Activated CD4-positive, alpha-beta T cell treated with anti-CD3 and anti-CD28 coated beads, Interleukin-2, amount 50 U/mL, for 16 hours (primary cell): ENCODE results near the gene BBOF1.
A peak's percentile ranks its signal among the peaks of the same experiment; 100 is the strongest.
"Not testable (repeated sequence)": the region's sequence is repeated elsewhere in the genome, so short reads cannot be mapped to it uniquely, and the experiment has no call there.

ENCODE experiments used
- DNase-seq: peaks from one replicate; pipeline ENCODE4 v3.0.0-alpha.2; 2020

Gene BBOF1, protein sequence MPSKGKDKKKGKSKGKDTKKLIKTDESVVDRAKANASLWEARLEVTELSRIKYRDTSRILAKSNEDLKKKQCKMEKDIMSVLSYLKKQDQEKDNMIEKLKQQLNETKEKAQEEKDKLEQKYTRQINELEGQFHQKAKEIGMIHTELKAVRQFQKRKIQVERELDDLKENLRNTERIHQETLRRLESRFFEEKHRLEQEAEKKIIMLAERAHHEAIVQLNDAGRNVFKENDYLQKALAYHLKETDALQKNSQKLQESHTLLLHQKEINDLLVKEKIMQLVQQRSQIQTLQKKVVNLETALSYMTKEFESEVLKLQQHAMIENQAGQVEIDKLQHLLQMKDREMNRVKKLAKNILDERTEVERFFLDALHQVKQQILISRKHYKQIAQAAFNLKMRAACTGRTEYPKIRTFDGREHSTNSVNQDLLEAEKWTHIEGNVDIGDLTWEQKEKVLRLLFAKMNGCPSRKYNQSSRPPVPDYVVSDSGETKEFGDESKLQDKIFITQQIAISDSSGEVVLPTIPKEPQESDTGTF

DNA sequence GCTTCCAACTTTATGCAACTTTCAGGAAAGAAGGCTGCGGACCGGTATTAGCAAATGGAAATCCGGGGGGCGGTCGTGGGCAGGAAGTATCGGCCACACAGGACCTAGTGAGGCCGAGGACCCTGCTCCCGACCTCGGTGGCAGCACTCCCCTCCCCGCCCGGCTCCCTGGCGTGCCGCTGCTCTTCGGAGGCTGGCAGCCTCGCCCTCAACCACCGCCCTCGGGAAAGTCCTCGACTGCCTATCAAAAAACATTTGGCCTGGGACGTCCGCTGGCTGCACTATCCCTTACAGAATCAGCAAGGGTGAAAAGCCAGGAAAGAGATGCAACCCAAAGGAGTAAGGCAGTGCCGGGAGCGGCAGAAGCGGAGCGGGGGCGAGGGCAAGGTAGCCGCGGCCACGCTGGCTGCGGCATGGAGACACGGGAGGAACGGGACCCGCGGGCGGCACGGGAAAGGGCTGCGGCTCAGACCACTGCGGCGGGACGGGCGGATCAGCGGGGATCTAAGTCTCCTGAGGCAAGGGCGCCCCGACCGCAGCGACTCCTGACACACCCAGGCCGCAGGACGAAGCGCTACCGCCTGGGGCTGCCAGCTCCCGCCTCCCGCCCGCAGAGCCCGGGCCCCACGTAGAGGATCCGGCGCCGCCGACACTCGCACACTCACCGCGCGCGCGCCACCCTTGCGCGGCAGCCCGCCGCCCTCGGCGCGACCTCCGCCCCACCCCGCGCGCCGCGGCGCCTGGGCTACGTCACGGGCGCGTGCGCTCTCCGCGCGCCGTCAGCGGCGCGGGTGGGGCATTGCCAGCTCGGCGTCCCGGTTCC lies at the start of gene BBOF1, which contains the start of gene ENTPD5:
TSS of gene BBOF1 (plus strand) at position 764 of the 822 bp plus-strand sequence. CDS start 130 bp downstream, outside the sequence.
TSS of gene ENTPD5 (minus strand) at position 703 of the 822 bp plus-strand sequence. CDS start 31,186 bp downstream, outside the sequence.
- peak; percentile 83 for DNase-seq

DNA sequence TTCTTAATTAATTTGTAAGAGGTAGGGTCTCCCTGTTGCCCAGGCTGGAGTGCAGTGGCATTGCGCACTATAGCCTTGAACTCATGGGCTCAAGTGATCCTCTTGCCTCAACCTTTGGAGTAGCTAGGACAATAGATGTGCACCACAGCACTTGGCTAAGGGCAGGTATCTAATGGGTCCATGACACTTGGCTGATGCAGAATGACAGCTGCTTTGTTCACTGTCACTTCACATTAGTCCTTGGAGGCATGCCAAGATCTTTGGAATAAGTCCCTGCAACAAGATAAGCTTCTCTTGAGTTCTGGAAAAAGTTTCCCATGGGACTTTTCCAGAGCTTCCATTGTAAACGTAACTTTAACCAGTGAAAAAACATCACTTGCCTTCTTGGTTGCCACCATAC lies 45.7 kb upstream of the BBOF1 start:
- no peak for DNase-seq

DNA sequence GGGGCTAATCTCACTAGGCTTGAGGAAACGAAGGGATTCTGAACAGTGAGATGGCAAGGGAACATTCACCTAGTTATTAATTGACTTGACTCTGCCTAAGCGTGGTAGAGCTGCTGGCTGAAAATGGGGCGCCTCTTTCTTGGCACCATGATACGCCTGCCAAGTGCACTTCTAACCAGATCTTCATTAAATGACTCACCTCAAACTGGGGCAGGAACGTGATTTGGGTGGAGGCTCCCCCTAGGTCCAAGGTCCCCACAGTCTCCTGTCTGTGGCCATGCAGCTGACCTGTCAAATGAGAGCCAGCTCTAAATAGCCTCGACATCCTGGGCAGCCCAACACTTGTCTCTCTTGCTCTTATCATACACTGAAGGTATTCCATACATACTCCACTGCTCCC lies 43.0 kb upstream of the BBOF1 start:
- no peak for DNase-seq

DNA sequence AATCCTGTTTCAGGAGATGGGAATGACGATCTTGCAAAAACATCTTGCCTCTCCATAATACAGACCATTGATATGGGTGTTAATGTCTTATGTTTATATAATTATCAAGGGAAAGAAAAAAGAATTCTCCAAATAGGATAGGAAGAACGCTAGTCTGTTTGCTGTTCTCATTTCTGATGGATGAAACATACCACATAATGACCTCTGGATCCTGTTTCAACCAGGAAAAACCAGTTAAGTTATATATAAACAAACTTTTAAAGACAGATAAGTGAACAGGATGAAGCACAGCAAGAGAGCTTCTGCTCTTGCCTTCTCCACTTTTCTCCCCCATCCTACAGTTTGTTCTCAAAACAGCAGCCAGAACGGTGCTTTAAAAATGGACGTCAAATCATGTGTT lies 41.3 kb upstream of the BBOF1 start:
- no peak for DNase-seq

DNA sequence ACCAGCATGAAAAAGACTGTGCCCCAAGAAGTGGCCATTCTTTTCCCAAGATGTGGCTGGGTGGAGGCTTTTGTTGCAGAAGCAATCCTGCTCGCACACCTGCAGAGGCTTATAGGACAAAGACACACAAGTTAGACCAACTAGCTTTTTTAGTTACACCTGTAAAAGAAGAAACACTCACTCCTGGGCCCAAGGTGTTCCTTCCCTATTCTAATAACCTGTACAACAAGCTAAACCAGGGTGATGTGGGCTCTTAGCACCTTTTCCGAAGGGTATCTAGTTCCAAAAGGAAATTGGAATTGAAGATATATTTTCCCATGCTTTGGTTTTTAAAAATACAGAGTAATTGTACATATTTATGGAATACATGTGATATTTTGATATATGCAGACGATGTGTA lies 31.1 kb upstream of the BBOF1 start:
- no peak for DNase-seq

DNA sequence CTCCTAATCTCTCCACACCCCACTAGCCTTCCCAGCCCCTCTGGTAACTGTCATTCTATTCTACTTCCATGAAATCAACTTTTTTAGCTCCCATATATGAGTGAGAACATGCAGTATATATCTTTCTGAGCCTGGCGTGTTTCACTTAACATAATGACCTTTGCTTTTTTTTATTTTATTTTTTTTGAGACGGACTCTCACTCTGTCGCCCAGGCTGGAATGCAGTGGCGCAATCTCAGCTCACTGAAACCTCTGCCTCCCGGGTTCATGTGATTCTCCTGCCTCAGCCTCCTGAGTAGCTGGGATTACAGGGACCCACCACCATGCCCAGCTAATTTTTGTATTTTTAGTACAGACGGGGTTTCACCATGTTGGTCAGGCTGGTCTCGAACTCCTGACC lies 30.5 kb upstream of the BBOF1 start:
- not testable (repeated sequence) for DNase-seq

DNA sequence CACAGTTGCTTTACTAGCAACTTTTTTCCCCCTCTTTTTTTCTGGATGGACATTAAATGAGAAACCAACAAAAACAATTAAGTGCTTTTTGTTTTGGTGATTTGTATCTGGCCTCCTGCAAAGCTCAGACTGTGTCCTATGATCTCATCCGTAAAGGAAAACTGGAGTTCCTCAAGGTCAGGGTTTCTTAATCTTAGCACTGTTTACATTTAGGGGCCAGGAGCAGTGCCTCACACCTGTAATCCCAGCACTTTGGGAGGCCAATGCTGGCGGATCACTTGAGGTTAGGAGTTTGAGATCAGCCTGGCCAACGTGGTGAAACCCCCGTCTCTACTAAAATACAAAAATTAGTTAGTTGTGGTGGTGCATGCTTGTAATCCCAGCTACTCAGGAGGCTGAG lies 28.1 kb upstream of the BBOF1 start:
- no peak for DNase-seq

DNA sequence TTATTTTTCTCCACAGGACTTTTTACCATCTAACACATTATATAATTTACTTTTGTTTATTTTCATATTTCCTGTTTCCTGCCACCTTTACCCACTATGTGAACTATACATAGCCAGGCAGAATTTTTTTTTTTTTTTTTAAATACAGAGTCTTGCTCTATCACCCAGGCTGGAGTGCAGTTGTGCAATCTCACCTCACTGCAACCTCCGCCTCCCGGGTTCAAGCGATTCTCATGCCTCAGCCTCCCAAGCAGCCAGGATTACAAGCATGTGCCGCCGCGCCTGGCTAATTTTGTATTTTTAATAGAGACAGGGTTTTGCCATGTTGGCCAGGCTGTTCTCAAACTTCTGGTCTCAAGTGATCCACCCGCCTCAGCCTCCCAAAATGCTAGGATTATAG lies 24.2 kb upstream of the BBOF1 start:
- DNase-seq = not testable (repeated sequence)

DNA sequence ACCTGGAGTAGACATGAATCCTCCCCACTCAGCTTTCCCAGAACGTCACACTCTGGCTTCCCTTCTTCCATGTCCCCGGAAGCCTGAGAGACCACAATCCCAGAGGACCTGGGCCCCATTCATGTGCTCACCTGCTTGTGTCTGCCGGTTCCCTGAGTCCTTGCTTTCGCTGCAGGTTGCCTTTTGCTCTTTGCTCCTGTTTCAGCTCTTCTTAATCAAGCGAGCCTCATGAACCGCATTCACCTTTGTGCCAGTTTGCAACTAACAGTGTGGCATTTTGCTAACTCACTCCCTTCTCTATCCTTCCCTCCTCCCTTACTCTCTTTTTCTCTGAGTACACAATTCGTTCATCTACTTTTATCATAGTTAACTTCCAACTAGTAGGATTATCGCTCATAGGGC lies 23.2 kb upstream of the BBOF1 start:
- no peak for DNase-seq

DNA sequence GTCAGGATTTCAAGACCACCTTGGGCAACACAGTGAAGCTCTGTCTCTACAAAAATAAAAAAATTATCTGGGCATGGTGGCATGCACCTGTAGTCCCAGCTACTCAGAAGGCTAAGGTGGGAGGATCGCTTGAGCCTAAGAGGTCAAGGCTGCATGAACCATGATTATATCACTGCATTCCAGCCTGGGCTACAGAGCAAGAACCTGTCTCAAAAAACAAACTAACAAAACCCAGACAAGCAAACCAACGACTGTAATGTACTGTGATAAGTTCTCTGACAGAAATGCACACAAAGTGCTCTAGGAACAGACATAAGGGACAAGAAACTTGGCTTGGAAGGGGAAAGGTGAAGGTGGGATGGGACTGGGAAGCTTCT lies 22.4 kb upstream of the BBOF1 start:
- no peak for DNase-seq

DNA sequence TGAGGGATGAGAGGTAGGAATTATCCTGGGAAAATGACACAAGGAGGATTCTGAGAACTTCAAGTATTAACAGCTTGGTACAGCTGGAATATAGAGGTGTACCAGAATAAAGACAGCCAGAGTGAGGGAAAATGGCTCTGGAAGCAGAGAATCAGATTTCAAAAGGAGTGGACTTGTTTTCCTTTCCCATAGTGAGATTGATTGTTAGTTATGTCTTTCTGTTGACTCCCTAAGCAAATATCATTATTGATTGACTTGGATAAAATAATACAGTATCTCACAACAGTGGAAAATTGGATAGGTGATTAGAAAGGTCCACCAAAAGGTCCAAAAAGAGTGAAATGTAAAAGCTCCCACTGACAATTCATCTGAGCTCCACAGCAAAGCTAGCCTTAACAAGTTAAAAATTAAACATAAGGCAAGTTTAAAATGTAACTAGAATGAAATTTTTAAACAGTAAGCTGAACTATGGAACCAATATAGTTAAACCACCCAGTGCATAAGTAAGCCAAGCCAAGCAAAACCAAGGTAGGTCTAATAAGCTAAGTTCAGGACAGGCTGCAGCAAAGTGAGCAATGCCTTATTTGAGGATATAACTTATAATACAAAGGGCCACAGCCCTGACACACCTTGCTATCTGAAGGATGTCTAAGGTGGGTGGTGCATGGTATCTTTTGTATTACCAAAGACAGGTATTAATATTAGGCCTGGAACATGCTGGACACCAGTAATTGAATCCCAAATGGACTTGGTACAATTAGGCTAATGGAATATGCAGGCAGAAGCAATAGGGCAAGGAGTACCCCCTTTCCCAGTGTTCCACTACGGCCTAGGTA lies 21.8 kb upstream of the BBOF1 start:
- DNase-seq = no peak

DNA sequence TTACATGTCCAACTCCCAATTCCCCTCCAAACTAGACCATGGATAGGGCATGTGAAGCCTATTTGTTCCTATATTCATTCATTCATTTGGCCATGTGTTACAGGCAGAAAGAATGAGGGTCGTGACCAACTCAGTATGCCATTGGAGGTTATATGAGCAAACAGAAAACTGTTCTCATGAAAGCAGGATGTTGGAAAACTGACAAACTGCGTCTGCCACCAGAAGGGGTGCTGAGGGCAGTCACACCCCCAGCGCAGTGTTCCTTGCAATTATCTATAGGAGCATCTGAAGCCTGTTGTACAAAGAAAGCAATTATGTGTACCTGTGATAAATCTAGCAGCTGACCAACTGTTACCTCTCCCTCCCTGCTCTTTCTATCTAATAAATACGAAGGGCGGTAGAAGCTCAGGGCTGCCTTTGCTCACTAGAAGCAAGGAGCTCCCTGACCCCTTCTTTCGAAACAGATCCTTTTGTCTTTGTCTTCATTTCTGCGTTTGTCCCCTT lies 21.2 kb upstream of the BBOF1 start:
- no peak for DNase-seq

DNA sequence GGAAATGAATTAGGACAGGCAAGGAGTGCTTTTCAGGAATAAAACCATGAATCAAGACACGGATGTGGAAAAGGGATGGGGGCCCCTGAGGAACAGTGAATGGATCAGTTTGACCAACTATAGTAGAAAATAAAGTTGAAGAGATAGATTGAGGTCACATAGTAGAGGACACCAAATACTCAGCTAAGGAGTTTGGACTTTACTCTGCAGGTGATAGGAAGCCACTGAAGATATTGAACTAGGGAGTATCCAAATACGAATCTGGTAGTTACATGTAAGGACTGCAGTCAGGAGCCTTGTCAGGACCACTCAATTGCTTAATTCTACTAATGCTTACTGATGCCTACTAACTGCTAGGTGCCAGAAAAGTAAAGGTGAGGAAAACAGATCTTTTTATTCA lies 20.4 kb upstream of the BBOF1 start:
- DNase-seq = no peak

DNA sequence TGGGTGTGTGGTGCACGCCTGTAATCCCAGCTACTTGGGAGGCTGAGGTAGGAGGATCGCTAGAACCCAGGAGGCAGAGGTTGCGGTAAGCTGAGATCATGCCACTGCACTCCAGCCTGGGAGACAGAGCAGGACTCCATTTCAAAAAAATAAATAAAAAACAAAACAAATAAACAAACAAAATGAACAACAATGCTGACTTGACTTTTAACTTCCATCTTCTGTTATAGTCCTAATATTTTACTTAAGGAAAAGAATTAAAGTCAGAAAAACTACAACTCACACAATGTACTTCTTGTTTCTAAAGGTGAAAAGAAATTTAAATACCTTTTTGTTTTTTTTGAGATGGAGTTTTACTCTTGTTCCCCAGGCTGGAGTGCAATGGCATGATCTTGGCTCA lies 13.5 kb upstream of the BBOF1 start:
- not testable (repeated sequence) for DNase-seq

DNA sequence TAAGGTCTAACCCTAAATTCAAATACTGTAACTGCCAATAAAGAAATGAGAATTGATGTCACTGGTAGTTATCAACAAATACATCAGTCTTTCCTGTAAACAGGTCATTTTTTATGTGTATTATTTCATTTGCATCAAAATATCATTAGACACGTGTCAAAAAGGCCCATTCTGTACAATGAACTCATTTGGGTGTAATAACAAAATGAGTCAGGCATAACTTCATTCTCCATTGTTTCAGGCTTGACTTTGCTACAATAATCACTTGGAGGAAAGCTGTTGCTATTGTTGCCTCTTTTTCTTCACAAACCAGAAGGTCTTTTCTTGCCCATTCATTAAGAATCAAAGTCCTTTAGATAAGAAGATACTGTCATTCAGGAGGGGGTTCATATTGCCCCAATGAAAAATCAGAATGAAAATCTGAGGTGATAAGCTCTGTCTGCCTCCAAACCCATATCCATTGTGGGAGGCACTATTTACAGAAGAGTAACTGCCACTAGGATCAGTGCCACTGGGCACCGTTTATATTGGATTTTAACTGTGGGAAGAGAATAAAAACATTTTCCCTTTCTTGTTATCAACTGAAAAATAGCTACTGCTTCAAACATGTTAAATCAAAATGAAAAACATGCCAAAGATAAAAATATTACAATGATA lies 10.2 kb upstream of the BBOF1 start:
- no peak for DNase-seq

DNA sequence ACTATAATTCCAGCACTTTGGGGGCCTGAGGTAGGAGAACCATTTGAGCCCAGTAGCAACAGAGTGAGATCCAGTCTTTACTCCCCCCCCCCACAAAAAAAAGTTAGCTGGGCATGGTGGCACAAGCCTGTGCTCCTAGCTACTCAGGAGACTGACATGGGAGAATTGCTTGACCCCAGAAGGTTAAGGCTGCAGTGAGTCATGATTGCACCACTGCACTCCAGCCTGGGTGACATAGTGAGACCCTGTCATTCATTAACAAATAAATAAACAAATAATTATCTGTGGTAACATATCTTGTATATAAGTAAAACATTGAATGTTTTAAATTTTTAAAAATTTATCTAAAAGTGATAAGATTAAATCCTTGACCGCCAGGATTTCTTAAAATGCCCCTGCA lies 4.8 kb upstream of the BBOF1 start:
- DNase-seq = no peak

DNA sequence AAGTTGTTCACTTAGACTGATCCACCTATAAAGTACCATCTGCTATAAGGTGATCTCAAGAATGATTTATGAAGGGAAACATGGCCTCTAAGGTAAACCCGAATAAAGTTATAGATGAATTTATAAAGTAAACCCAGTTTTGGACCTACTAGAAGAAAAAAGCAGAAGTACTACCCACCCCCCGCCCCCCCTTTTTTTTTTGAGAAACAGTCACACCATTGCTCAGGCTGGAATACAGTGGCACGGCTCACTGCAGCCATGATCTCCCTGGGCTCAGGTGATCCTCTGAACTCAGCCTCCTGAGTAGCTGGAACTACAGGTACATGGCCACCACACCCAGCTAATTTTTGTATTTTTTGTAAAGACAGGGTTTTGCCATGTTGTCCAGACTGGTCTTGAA lies 4.0 kb upstream of the BBOF1 start:
- no peak for DNase-seq

DNA sequence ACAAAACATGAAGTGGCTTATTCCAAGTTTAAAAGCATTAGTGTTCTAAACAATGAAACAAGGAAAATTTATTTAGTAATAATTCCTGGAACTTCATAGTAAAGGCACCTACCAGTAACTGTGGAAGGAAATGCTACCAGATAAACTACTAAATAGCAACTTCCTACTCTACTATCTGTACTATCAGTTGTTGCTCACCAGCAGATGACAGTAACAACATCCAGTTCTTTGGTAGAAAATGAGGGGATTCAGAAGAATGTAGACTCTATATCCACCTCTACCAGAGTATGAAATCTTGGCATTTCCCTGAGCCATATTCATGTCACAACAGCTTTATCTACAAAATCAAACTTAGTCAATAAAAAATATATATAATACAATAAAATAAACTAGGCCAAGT lies 3.2 kb upstream of the BBOF1 start:
- DNase-seq = no peak

DNA sequence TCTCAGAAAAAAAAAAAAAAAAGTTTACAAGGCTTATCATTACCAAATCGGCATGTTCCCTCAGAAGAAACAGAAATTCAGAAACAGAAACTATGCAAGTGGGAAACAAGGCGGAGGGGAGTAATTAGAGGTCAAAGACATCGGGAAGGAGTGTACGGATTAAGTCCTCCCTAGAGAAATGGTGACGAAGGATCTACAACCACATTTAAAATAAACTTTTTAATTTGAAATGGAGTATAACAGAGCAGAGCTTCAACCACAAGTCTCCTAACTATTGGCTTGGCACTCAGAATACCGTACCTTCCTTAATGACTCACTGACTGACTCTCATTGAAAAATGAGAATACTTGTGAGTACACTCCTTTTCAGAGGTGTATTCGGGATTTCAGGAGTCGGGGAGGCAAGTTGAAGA lies 969 bp upstream of the BBOF1 start:
- peak; percentile 35 for DNase-seq

DNA sequence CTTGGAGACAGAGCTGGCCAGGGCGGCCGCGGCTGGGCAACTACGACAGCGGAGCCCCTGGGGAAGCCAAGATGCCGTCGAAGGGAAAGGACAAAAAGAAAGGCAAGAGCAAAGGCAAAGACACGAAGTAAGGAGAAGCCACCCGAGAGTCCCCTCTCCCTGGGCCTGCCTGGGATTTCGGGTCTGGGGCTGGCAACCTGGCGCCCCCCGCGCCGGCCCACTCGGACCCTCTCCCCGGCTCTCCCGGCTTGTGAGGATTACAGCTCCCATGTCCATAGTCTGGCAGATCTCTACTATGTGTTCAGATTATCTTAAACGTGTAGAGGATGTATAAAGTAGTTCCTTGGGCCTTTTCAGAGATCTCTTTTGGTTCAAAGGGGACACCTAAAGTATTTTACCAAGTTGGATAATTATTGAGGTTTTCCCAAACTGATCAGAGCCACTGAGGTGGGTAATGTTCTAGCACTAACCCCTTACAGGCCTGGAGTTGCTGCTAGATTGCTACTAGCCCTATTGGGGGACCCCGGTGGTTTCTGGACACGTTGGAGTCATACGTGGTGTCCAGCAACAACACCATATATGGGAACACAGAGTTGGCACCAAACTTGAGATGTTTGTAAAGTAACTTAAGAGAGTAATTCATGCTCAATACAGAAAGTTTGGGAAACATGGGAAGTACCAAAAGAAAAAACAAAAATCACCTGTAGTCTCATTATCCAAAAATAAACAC lies 424 bp downstream of the BBOF1 start:
- no peak for DNase-seq

DNA sequence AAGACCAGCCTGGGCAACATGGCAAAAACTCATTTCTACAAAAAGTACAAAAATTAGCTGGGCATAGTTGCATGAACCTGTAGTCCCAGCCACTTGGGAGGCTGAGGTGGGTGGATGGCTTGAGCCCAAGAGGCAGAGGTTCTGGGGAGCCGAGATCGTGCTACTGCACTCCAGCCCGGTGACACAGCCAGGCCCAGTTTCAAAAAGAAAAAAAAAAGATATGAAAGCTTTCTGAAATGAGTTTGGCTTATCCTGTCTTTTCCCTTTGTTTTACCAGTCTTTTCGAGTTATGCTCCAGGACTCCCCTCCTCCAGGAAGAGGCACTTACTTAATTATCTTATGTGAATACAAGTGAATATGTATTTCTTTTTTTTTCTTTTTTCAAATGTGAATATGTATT lies 3.2 kb downstream of the BBOF1 start:
- DNase-seq = no peak
